GM19372 (cell line): ENCODE results near the gene WEE1.
A peak's percentile ranks its signal among the peaks of the same experiment; 100 is the strongest.
"Not testable (repeated sequence)": the region's sequence is repeated elsewhere in the genome, so short reads cannot be mapped to it uniquely, and the experiment has no call there.

Source experiments
- ATAC-seq: cut with Tn5 transposase; IDR thresholded peaks from one replicate; pipeline ENCODE4 v1.9.1; 2021; ENCODE audit warnings: mild to moderate bottlenecking, low read depth, moderate library complexity; ENCODE audit not compliant: unreplicated experiment

WEE1 gene

DNA sequence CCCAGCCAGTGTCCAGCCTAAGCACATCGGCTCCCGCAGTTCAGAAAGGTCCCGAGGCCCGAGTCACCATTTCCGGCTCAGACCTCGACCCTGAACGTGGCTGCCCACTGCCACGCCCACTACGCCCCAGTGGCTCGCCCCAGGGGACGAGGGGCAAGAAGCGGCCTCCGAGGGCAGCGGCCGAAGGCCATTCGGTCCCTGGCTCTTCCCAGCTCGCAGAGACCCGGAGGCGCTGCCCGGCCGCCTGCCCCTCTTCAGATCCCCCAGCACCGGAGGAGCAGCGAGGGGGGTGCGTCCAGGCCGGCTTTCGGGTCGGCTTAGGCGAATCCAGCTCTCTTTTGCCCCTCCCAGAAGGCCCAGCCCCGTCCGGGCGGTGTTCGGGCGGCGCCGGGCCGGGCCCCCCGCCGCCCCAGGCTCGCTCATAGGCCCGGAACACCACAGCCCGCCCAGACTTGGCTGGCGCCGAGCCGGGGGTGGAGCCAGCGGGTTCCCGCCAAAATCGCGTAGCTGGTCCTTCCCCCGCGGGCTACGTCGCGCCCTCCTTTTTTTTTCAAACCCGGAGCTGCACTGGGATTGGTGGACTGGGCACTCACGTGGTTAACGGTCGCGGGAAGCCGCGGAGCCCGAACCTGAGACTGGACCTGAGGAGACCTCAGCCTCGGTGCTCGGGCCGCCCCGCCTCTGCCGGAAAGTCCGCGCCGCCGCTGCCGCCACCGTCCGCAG is at the start of gene WEE1:
Gene WEE1, plus strand, starts transcription at position 619 of the 723 bp plus-strand sequence. CDS start 264 bp downstream, outside the sequence.
- ATAC-seq: peak; percentile 84

DNA sequence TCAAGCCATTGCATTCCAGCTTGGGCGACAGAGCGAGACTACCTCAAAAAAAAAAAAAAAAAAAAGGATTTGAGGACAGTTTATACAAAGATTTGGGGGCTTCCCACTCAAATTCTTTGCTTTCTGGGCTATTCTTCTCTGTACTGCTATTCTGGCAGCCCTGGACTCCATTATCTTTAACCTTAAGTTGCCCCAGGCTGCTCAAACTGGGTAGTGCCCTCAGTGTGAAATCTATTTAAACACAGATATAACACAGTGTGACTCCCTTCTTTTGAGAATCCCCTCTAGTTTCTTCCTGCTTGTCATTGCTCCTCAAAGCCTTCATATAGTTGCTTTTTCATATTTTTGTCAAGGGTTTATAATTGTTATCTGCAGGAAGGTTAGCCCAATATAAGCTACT is 49.5 kb upstream of the WEE1 start:
- no peak for ATAC-seq

DNA sequence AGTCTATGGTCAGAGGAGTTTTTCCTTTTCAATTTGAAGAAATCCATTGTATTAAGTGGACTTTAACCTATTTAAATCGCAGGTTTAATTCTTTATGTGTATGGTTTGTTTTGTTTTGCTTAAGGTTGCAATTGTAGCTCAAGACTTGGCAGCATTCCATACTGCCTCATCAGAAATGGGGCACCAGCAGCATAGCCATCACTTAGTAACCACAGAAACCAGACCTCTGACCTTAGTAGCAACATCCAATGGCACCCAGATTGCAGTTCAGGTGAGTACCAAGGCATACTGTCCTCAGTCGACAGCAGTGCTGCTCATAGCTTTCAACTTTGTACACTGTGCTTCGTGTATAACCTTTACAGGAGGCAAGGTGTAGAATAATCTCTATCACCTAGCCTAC is 48.4 kb upstream of the WEE1 start:
- no peak for ATAC-seq

DNA sequence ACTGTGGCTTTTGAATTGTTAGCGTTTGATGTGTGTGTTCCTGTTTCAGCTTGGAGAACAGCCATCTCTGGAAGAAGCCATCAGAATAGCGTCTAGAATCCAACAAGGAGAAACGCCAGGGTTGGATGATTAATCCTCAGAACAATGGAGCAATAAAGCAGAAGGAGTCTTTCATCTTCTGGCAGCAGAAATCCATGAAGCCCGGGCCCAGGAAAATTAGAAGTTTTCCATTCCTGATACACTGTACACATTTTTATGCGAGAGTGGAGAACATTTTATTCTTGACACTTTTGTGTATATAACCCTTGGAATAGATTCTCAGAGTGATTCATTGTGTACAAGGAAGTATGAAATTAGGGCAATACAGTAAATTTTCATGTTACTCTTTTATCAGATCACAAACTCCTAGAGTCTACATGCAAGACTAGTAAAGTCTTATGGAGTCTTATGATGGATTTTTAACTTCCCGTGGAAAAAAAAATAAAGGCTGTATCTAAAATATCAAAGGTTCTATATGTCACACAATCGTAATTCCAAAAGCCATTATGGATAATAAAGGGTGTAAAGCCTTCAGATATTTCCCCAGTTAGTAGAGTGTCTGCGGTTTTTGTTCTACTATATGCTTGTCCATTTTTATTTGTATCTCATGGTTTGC is 45.9 kb upstream of the WEE1 start:
- ATAC-seq: no peak

DNA sequence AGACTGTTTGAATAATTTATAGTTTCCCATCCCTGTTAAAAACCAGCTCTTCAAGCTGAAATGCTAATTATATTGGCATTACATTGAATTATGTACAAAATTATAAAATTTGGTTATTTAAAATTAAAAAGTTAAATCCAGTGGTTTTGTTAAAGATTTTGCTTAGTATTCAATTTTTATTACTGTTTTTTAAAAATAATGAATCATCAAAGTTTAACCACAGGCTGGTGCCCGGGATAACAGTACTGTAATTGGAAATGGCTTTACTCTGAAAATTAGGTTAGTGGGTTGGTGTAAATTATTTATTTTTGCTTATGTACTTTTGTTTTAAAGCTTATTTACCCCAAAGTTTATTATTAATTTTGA is 45.4 kb upstream of the WEE1 start:
- no peak for ATAC-seq

DNA sequence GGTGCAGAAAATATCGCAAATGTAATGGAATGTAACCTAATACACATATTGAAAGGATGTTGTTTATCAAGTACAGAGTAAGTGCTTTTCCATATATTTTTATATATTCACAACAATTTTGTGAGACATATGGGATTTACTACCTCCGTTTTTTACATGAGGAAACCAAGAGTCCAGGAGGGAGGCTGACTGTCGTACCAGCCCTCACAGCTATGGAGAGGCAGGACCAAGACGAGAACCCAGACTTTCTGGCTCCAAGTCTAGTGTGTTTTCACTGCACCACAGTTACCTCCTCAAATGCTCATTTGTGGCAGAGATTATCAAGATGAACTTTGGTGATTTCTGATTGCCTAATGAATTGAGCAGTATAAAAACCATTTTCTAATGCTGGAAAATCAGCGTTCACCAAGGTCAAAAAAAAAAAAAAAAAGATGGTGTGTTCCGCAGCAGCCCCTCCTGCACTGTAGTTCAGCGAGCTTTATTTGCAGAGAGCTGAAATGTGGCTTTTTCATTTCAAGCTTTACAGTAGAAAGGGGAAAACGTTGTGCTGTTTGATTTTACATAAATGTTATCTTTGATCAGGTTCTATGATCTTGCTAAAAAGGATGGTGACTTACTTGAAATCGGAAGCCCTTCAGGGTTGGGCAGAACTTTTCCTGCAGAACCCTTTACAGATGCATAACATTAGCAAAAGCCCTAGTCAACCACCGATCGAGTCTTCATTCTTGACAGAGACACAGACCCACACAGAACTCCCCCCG is 44.7 kb upstream of the WEE1 start:
- ATAC-seq: no peak

DNA sequence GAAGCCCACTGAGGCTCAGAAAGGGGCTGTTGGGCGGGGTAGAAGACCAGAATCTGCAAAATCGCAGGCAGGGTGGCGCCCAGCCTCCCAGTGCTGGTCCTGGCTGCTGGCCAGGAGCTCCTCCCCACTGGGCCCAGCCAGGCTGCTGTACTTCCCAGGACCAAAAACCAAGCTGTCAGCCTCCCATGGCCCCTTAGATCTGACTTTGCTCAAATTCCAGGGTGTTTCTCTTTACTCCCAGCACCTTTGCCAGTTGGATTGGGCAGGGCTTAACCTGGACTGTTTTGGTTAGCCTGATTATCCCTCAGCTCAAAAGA is 44.2 kb upstream of the WEE1 start:
- no peak for ATAC-seq

DNA sequence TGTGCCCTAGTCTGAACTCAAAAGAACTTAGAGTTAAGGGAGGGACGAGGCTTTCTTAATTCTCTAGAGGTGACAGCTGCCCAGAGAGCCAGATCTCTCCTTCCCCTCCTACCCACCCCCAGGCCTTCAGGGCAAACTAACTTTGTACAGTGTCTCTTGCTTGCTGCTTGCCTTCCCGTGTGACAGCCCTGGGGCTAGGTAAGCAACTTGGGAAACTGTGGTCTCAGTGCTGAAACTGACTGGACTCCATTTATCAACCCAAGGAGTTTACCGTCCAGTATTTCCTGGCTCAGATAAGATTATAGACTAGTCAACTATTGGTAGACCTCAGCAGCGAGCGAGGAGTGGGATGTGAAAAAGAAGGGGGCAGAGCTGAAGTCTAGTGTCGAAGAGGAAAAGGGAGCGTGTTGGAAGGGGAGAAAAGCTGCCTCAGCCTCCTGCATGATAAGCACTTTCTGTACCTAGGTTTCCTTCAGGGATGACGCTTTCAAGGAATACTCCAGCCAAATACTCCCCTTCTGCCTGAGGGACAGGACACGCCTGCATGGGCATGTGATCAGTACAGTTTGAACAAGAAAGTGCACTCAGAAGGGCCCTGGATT is 43.3 kb upstream of the WEE1 start:
- ATAC-seq: no peak

DNA sequence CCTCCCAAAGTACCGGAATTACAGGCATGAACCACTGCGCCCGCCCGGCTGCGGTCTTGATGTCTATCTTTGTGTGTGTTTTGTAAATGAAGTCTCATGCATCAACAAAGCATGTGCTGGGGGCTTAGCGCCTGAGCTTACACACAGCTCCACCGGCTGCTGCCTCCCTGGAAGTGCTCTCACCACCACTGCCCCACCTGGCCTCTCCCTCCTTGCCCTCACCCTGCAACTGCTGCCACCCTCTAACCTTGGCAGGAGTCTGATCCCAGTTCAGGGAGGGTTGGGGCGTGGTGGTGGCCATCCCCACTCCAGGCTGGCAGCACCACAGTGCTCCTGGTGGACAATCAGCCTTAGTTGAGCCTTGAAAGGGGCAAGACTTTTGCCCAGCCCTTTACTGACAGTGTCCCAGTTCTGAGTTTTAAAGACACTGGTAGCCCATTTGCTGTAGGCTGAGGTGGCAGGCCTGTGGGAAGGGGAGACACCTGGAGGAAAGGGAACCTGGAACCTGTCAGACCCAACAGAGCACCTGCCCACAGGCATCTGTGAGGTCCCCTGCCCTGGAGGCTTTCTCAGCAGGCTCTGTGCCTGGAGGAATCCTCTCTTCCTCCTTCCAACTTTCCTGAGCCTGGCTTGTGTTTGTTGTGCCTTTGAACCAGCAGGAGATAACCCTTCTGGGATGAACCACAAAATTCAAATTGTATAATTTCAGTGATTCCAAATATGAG is 42.4 kb upstream of the WEE1 start:
- ATAC-seq: no peak

DNA sequence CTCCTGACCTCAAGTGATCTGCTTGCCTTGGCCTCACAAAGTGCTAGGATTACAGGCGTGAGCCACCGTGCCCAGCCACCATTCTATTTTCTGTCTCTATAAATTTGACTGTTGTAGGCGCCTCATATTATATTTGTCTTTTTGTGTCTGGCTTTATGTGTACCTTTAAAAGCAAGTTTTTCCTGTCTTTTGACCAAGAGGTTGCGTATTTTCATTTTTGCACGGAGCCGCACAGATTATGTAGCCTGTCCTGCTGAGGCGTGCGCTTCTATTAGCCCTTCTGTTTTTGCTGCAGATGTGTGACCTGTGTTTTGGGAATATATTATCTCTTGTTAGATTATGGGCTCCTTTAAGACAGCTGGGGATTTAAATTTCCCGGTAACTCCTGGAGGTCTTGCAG is 40.4 kb upstream of the WEE1 start:
- ATAC-seq: no peak

DNA sequence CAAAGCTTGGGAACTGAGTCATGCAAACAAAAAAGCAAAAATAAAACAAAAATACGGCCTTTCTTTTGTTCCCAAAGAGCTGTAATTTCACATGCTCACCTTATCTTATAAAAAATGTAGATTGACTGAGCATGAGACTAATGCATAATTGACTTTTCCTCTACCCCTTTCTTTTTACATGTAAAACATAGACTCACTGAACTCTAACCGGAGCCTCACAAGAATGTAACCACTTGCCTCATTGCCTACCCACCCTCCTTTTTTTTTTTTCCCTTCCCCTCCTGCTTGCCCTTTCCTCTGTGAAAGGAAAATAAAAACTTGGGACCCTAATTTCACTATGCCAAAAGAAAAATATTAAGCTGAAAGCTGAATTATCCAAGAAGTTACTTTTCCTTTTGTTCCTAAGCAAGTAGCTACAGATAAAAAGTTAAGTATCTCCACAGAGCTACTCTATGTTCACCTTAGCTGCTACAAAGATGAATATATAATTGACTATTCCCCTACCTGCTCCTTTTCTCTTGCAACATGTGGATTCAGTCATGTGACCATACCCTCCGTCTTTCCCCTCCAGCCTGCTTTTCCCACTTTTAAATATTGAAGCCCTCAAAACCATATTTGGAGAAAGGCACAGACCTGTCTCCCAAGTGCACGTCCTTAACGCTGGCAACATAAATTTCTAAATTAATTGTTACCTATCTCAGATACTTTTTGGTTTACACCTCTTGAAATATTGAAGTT is 39.6 kb upstream of the WEE1 start:
- ATAC-seq: no peak

DNA sequence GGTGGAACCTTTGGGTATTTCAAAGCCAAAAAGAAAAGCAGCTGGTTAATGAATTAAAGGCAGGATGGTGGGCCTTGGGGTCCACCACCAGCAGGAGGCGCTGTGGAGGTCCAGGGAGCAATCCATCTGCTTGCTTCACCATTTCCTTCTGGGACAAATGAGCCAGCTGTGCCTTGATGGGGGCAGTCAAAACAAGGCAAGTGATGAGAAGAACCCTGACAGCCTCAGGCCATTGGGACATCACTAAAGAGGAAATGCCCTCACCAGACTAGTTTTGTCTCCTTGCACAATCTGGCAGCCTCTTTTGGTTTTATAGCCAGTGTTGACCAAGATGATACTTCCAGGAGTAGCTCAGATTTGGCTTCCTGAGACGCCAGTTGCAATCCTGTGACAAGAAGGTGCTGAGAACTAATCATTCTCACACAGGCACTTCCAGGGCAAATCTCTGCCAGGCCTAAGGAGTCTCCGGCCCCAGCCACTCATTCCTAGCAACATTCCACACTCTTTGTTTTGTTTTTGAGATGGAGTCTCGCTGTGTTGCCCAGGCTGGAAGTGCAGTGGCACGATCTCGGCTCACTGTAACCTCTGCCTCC is 38.2 kb upstream of the WEE1 start:
- ATAC-seq: no peak

DNA sequence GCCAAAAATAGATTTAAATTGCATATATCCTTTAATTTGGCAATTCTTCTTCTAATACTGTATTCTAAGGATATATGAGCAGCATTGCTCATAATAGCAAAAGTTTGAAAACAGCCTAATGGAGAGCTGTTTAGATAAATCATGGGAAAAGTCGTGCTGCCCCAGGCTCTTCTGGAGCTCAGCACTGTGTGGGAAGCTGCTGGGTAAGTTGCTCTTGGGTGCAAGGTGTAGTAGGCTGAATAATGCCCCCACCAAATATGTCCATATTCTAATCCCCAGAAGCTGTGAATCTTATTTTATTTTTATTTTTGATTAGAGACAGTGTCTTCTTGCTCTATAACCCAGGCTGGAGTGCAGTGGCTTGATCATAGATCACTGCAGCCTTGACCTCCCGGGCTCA is 34.9 kb upstream of the WEE1 start:
- no peak for ATAC-seq

DNA sequence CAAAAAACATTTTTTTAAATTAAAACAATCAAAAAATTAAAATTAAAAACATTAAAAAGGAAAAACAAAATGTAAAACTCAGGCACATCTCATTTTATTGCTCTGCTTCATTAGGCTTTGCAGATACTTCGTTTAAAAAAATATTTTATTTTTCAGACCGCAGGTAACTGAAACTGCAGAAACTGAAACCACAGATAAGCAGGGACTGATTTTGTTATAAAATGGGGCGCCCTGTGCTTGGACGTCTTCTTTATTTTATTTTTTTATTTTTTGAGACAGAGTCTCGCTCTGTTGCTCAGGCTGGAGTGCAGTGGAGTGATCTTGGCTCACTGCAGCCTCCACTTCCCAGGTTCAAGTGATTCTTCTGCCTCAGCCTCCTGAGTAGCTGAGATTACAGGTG is 24.3 kb upstream of the WEE1 start:
- not testable (repeated sequence) for ATAC-seq

DNA sequence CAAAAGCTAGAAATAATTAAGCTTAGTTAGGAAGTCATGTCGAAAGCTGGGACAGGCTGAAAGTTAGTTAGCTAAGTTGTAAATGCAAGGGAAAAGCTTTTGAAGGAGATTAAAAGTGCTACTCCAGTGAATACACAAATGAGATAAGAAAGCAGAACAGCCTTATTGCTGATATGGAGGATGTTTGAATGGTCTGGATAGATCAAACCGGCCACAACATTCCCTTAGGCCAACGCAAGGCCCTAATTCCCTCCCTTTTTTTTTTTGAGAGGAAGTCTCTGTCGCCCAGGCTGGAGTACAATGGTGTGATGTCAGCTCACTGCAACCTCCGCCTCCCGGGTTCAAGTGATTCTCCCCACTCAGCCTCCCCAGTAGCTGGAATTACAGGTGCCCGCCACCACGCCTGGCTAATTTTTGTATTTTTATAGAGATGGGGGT is 23.3 kb upstream of the WEE1 start:
- no peak for ATAC-seq

DNA sequence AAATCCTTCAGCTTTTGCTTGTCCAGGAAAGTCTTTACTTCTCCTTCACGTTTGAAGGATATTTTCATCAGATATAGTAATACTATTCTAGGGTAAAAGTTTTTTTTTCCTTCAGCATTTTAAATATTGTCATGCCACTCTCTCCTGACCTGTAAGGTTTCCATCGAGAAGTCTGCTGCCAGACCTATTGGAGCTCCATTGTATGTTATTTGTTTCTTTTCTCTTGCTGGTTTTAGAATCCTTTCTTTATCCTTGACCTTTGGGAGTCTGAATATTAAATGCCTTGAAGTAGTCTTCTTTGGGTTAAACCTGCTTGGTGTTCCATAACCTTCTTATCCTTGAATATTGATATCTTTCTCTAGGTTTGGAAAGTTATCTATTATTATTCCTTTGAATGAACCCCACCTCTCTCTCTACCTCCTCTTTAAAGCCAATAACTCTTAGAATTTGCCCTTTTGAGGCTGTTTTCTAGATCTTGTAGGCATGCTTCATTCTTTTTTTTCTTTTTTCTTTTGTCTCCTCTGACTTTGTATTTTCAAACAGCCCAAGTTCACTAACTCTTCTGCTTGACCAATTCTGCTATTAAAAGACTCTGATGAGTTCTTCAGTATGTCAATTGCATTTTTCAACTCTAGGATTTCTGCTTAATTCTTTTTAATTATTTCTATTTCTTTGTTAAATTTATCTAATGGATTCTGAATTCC is 12.0 kb upstream of the WEE1 start:
- no peak for ATAC-seq

DNA sequence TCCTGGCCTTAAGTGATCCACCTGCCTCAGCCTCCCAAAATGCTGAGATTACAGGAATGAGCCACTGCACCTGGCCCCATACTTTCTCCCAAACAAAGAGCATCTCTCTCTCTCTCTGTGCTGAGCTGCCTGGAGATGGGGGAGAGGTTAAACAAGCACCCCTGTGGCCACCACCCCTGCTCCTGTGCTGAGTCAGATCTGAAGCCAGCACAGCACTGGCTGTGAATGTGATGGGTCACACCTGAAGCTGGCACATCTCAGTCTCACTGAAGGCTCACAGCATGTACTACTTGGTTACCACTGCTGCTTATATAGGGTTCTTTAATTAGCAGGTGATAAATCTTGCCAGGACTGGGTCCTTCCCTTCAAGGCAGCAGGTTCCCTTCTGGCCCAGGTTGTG is 10.8 kb upstream of the WEE1 start:
- no peak for ATAC-seq

DNA sequence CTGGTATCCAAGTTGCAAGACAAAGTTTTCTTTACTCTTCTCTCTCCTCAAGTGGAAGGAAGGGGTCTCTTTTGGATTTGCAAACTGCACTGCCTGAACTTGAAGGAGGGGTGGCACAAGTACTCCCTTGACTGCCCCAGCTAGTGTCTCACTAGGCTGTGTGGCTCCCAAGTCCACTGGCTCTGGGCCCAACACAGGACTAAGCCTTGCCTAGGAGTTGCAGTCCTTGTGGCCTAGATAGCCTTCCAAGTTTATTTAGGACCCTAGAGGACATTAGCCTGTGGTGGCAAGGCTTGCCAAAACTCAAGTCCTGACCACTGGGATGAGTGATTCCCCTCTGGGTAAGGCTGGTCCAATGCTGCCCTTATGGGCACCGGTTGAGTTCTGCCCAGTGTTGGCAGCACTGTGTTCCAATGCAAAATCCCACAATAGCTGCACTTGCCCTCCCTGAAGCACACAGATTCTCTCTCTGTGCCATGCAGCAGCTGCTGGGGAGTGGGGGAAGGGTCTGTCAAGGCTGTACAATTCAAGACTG is 10.2 kb upstream of the WEE1 start:
- no peak for ATAC-seq
